Measurements from ENCODE around the gene NEU2. TPM values are rescaled to one million over a fixed set of nuclear protein-coding genes. Genes with fewer than 3 reads are reported as not detected.

NEU2 gene
- total RNA-seq, 1 experiment from 2014 or later = not detected

GRCh38 chr2:233003658-233004555, 28.6 kb upstream of the NEU2 start:
- Mint-ChIP-seq H3K36me3 (ENCODE audit: insufficient read depth in 1 of 3, low read depth in 3 of 3) (no peaks in the 10 kb centered on the region), H3K27ac (peak overlapping the region in 1 of 3 experiments; percentile 91; a peak in 1 of 7 replicates), H3K9me3 (no peaks in the 10 kb centered on the region), H3K4me3 (peak overlapping the region in 1 of 2 experiments; percentile 27; a peak in 1 of 5 replicates), H3K27me3 (ENCODE audit: low read depth) (peaks cover 2% of the 10 kb centered on the region), H3K4me1 (no peaks in the 10 kb centered on the region)
- Histone ChIP-seq H3K4me2 (ENCODE audit: insufficient read depth, insufficient read length, low read length) (no peak overlapping the region), H3K23me2 (ENCODE audit: insufficient read length, low read depth, low read length, poor library complexity, severe bottlenecking) (no peaks in the 10 kb centered on the region), H4K20me1 (ENCODE audit: control insufficient read depth, insufficient read depth, insufficient read length) (no peaks in the 10 kb centered on the region), H3K27ac (ENCODE audit: insufficient read length, low read depth, low read length) (no peak overlapping the region), H3K18ac (ENCODE audit: insufficient read length, low read depth, low read length) (no peak overlapping the region), H3K4ac (ENCODE audit: low read depth, low read length) (no peak overlapping the region), H3K4me1 (ENCODE audit: insufficient read depth, low read length) (no peaks in the 10 kb centered on the region), H3K56ac (ENCODE audit: insufficient read length, low read depth, low read length) (no peak overlapping the region), H2BK120ac (ENCODE audit: low read depth, low read length, poor library complexity, severe bottlenecking) (no peak overlapping the region), H4K8ac (replicated peaks; ENCODE audit: insufficient read length, low read depth, low read length) (no peak overlapping the region), H3K9ac (ENCODE audit: extremely low read depth, insufficient read length, low read length) (no peak overlapping the region), H2AFZ (ENCODE audit: low read length) (no peak overlapping the region), H3K79me1 (ENCODE audit: insufficient read depth, low read depth, low read length, poor library complexity, severe bottlenecking) (no peaks in the 10 kb centered on the region), H2AK5ac (ENCODE audit: insufficient read length, low read length) (no peak overlapping the region), H4K5ac (ENCODE audit: insufficient read length, low read depth, low read length) (no peak overlapping the region), H2BK20ac (ENCODE audit: low read depth, low read length, poor library complexity, severe bottlenecking) (no peak overlapping the region), H3K27me3 (ENCODE audit: insufficient read depth, low read length) (no peaks in the 10 kb centered on the region), H3K23ac (ENCODE audit: insufficient read length, low read depth, low read length) (no peak overlapping the region), H3T11ph (ENCODE audit: low read length) (no peak overlapping the region), H3K14ac (ENCODE audit: insufficient read depth, low read length) (no peak overlapping the region), H4K91ac (ENCODE audit: insufficient read length, low read depth, low read length) (no peak overlapping the region), H3K9me3 (ENCODE audit: control insufficient read depth, low read depth, low read length) (no peaks in the 10 kb centered on the region), H2BK12ac (ENCODE audit: insufficient read length, low read depth, low read length) (no peak overlapping the region), H2BK15ac (ENCODE audit: low read depth, low read length) (no peak overlapping the region), H3K79me2 (ENCODE audit: insufficient read depth, low read length) (no peaks in the 10 kb centered on the region), H2BK5ac (ENCODE audit: insufficient read length, low read length) (no peak overlapping the region)
- WGBS (ENCODE audit: extremely low coverage, insufficient read length, low lambda C conversion rate) = no CpG with 5 or more reads among the region's 9 CpGs
- peak; percentile 20 for DNase-seq
- no peak for TF ChIP-seq CTCF (conservative IDR thresholded peaks at IDR 0.05)

Measured in H9 (cell line).